ENCODE results near the gene CBX8. TPM values are rescaled to one million over a fixed set of nuclear protein-coding genes. Genes with fewer than 3 reads are reported as not detected.

CBX8 gene
- total RNA-seq, 2 experiments from 2014 or later = 5.3 to 6.5 TPM

DNA sequence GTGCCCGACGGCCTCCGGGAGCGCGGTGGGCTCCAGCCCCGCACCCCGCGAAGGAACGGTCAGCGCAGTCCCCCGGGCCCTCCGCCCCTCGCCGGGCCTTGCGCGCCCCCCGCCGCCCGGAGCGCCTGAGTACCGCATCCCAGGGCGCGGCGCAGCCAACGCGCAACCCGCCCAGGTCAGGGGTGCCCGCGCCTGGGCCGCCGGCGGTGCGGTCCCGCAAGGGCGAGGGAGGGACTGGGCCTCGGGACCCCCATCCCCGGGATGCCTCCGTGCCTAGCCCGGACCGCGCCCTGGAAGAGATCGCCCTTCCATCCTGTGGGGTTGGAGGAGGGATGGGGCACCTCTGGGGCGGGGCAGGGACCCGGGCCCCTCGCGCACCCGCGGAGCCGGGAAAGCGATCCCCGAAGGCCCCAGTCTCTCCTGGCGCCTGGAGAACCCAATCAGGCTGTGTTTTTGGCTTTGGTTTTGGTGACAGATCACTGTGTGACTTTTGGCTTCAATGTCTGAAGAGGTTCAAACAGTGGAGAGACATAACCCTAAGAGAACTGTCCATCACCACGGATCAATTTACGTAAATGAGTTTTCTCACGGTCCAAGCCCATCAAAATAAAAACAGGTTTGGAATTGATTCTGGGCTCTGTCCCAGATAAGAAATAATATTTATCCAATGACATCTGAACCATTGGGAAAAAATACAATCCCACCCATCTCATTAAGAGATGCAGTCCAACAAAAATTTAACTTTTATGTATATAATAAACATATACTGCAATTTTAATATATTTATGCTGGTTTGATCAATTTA, 48.4 kb downstream of the CBX8 start:
- H3K27me3 Mint-ChIP-seq = peaks cover 70% of the 10 kb centered on the region
- H3K4me3 Mint-ChIP-seq = no peak overlapping the region
- H3K27ac Mint-ChIP-seq = no peak overlapping the region
- TF ChIP-seq, protein P1, sequence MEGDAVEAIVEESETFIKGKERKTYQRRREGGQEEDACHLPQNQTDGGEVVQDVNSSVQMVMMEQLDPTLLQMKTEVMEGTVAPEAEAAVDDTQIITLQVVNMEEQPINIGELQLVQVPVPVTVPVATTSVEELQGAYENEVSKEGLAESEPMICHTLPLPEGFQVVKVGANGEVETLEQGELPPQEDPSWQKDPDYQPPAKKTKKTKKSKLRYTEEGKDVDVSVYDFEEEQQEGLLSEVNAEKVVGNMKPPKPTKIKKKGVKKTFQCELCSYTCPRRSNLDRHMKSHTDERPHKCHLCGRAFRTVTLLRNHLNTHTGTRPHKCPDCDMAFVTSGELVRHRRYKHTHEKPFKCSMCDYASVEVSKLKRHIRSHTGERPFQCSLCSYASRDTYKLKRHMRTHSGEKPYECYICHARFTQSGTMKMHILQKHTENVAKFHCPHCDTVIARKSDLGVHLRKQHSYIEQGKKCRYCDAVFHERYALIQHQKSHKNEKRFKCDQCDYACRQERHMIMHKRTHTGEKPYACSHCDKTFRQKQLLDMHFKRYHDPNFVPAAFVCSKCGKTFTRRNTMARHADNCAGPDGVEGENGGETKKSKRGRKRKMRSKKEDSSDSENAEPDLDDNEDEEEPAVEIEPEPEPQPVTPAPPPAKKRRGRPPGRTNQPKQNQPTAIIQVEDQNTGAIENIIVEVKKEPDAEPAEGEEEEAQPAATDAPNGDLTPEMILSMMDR (IDR thresholded peaks at IDR 0.05) = no peak
- POLR2A ChIA-PET = interaction anchor here (0.8 kb wide), 1 partner anchor 48 kb away, joined by 3 read pairs; the partner anchor contains the start of gene CBX8
- no peaks in the 10 kb centered on the region for H3K36me3 ChIP-seq (ENCODE audit: insufficient read depth, low read length)
- no peaks in the 10 kb centered on the region for H3K36me3 Mint-ChIP-seq (ENCODE audit: low read depth)
- H3K9me3 Mint-ChIP-seq = no peaks in the 10 kb centered on the region
- peaks cover 19% of the 10 kb centered on the region for H3K4me1 Mint-ChIP-seq (ENCODE audit: low read depth)
- intact Hi-C loops (cut with DNase I, micrococcal nuclease) = loop anchor here in 1 of 2 experiments (5.0 kb wide), 2 partner anchors 49 to 64 kb away; partner anchors contain the start of gene CBX8
- CTCF ChIA-PET = no interaction called here
- ATAC-seq (ENCODE audit: poor library complexity) (no peak), DNase-seq (no peak)
- peaks cover 0 to 5% of the 10 kb centered on the region in 2 experiments for H3K9me3 ChIP-seq (ENCODE audit: control insufficient read depth in 1 of 2, insufficient read depth in 1 of 2, low read length in 2 of 2)
- H3K27me3 ChIP-seq (ENCODE audit: control insufficient read depth in 1 of 2, insufficient read depth in 2 of 2, low read length in 2 of 2) = peaks cover 43 to 54% of the 10 kb centered on the region in 2 experiments
- no peak overlapping the region for H3K4me3 ChIP-seq (ENCODE audit: low read length)
- H3K4me1 ChIP-seq (ENCODE audit: insufficient read depth, low read length) = peaks cover 28% of the 10 kb centered on the region
- H3K27ac ChIP-seq (ENCODE audit: low read depth in 1 of 2, low read length in 2 of 2) = no peak overlapping the region

DNA sequence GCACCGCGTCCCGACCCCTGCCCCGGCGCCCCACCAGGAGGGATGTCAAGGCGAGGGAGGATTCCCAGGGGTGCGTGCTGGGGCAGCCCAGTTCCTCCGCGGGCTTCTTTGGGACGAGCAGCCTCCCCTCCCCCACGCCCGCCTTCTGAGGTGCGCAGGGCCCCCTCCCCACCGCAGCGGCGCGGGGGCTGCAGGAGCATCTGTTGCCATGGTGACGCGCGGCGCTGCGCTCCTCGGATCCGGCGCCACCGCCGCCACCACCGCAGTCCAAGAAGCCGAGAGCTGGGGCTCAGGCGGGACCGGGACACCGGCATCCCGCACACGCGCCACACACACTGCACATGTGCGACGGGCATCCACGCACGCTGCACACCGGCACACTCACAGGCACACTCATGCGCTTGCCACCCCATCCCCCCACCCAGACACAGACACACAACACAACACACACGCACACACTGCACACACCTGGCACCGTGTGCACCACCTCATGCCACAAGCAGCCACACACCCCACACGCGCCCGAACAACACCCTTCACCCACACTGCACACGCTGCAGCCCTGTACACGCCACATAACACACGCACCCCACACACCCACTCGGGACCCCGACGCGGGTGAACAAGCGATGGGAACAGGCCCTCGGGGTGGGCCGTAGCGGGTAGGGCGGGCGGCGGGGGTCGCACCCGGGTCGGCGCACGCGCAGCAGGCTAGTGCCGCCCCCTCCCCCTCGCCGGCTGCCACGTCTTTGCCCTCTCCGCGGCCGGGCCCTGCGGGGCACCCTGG, 49.2 kb downstream of the CBX8 start:
- DNase-seq (peak in 3 of 14 experiments; percentile 10 to 56 (median 52)), ATAC-seq (ENCODE audit: poor library complexity) (peak; percentile 7)
- Histone ChIP-seq H3K27me3 (ENCODE audit: control insufficient read depth in 1 of 2, insufficient read depth in 2 of 2, low read length in 2 of 2) (peaks cover 44 to 53% of the 10 kb centered on the region in 2 experiments), H3K36me3 (ENCODE audit: insufficient read depth, low read length) (no peaks in the 10 kb centered on the region), H3K9me3 (ENCODE audit: control insufficient read depth in 1 of 2, insufficient read depth in 1 of 2, low read length in 2 of 2) (peaks cover 0 to 5% of the 10 kb centered on the region in 2 experiments), H3K4me3 (ENCODE audit: low read length) (no peak overlapping the region), H3K4me1 (ENCODE audit: insufficient read depth, low read length) (peaks cover 28% of the 10 kb centered on the region), H3K27ac (ENCODE audit: low read depth in 1 of 2, low read length in 2 of 2) (no peak overlapping the region)
- H3K9me3 Mint-ChIP-seq = no peaks in the 10 kb centered on the region
- H3K4me3 Mint-ChIP-seq = peak overlapping the region; percentile 54
- TF ChIP-seq, protein P1 (IDR thresholded peaks at IDR 0.05) = no peak
- POLR2A ChIA-PET = no interaction called here
- no peaks in the 10 kb centered on the region for H3K36me3 Mint-ChIP-seq (ENCODE audit: low read depth)
- no peak overlapping the region for H3K27ac Mint-ChIP-seq
- H3K27me3 Mint-ChIP-seq = peaks cover 71% of the 10 kb centered on the region
- peaks cover 19% of the 10 kb centered on the region for H3K4me1 Mint-ChIP-seq (ENCODE audit: low read depth)
- intact Hi-C loops (cut with DNase I, micrococcal nuclease) = loop anchor here in 1 of 2 experiments (2.0 to 5.0 kb wide), 4 partner anchors 50 to 249 kb away; partner anchors contain the start of gene CBX8
- CTCF ChIA-PET = interaction anchor here (1.0 to 1.5 kb wide), 2 partner anchors 63 to 101 kb away, joined by 3 read pairs; no protein-coding TSS in a partner anchor

DNA sequence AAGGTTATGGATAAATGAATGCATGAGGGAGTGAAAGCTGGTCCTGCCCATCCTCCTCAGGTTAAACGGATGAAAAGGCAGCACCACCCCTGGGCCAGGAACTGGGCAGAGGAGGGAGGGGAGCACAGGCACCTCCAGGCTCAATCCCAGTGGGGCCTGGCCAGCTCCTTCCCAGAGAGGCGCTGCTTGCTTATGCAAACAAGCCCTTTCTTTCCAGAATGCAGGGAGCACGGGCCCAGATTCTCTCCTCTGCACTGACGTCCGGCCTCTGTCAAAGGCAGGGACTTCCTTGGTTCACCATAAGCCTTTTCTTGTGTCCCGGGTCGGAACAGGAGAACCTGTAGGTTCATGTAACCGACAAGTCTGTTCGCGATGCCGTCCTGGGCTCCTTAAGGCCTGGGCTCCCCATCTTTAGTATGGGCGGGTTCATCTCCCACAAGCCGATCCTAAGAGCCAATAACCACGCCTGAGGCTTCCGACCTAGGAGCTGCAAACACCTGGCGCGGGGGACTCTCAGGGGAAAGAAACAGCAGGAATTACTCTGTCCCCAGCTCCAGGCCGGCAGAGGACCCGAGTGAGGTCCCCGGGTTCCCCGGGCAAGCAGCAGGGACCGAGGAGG, 49.9 kb downstream of the CBX8 start:
- intact Hi-C loops (cut with DNase I, micrococcal nuclease) = loop anchor here (1.0 to 5.0 kb wide), 7 partner anchors 50 to 250 kb away; partner anchors contain the start of genes CBX4 (in 1 of the 2) and CBX8 (in 1 of the 2)
- ATAC-seq (ENCODE audit: poor library complexity) = no peak
- Histone ChIP-seq H3K27me3 (ENCODE audit: control insufficient read depth in 1 of 2, insufficient read depth in 2 of 2, low read length in 2 of 2) (peaks cover 40 to 55% of the 10 kb centered on the region in 2 experiments), H3K4me1 (ENCODE audit: insufficient read depth, low read length) (peaks cover 35% of the 10 kb centered on the region), H3K36me3 (ENCODE audit: insufficient read depth, low read length) (no peaks in the 10 kb centered on the region), H3K9me3 (ENCODE audit: control insufficient read depth in 1 of 2, insufficient read depth in 1 of 2, low read length in 2 of 2) (peaks cover 0 to 7% of the 10 kb centered on the region in 2 experiments), H3K27ac (ENCODE audit: low read depth in 1 of 2, low read length in 2 of 2) (no peak overlapping the region), H3K4me3 (ENCODE audit: low read length) (no peak overlapping the region)
- no peak for DNase-seq
- peaks cover 19% of the 10 kb centered on the region for H3K4me1 Mint-ChIP-seq (ENCODE audit: low read depth)
- ChIA-PET CTCF (interaction anchor here (0.7 to 1.8 kb wide), 8 partner anchors 15 to 101 kb away, joined by 3 to 9 read pairs (median 3); partner anchors contain the start of gene CBX8), POLR2A (interaction anchor here (1.4 to 1.8 kb wide), 2 partner anchors 90 to 93 kb away, joined by 6 to 14 read pairs; partner anchors contain the start of gene CBX4)
- no peak overlapping the region for H3K27ac Mint-ChIP-seq
- H3K27me3 Mint-ChIP-seq = peaks cover 67% of the 10 kb centered on the region
- peak overlapping the region; percentile 11 for H3K4me3 Mint-ChIP-seq
- no peaks in the 10 kb centered on the region for H3K9me3 Mint-ChIP-seq
- H3K36me3 Mint-ChIP-seq (ENCODE audit: low read depth) = no peaks in the 10 kb centered on the region
- TF ChIP-seq, protein P1 (IDR thresholded peaks at IDR 0.05) = no peak
